Measurements from ENCODE around the gene NUDT8.
"Not testable (repeated sequence)": the region's sequence is repeated elsewhere in the genome, so short reads cannot be mapped to it uniquely, and the experiment has no call there.

Gene NUDT8

GRCh38 chr11:67641338-67642172 lies 11.8 kb upstream of the NUDT8 start:
- no peak for DNase-seq

GRCh38 chr11:67640758-67641337 lies 11.1 kb upstream of the NUDT8 start:
- no peak for DNase-seq

- no peak for DNase-seq
Observed at GRCh38 chr11:67640021-67640757, 10.5 kb upstream of the NUDT8 start.

GRCh38 chr11:67639438-67639859 lies 9.7 kb upstream of the NUDT8 start, which contains the start of gene TBX10:
TBX10 (minus strand) TSS chr11:67639763; CDS start chr11:67639472, 291 bp downstream.
- DNase-seq: no peak

- no peak for DNase-seq
Observed at GRCh38 chr11:67638535-67639437, 9.0 kb upstream of the NUDT8 start.

GRCh38 chr11:67637441-67637840 lies 7.7 kb upstream of the NUDT8 start:
- not testable (repeated sequence) for DNase-seq

GRCh38 chr11:67636962-67637361 lies 7.2 kb upstream of the NUDT8 start:
- DNase-seq: no peak

- no peak for DNase-seq
Observed at GRCh38 chr11:67635231-67635521, 5.4 kb upstream of the NUDT8 start.

GRCh38 chr11:67634366-67635230 lies 4.9 kb upstream of the NUDT8 start:
- DNase-seq: no peak

GRCh38 chr11:67633758-67634365 lies 4.1 kb upstream of the NUDT8 start:
- DNase-seq: no peak

GRCh38 chr11:67632982-67633755 lies 3.4 kb upstream of the NUDT8 start:
- DNase-seq: no peak

GRCh38 chr11:67632175-67632981 lies 2.6 kb upstream of the NUDT8 start:
- DNase-seq: no peak

- DNase-seq: no peak
Observed at GRCh38 chr11:67631853-67632174, 2.1 kb upstream of the NUDT8 start.

GRCh38 chr11:67631411-67631810 lies 1.7 kb upstream of the NUDT8 start:
- DNase-seq: no peak

- no peak for DNase-seq
Observed at GRCh38 chr11:67630943-67631331, 1.2 kb upstream of the NUDT8 start.

GRCh38 chr11:67630228-67630942 lies 648 bp upstream of the NUDT8 start:
- DNase-seq: no peak

GRCh38 chr11:67628710-67629385 lies 889 bp downstream of the NUDT8 start:
- DNase-seq: no peak

GRCh38 chr11:67627812-67628624 lies 1.7 kb downstream of the NUDT8 start:
- no peak for DNase-seq
